ENCODE data around the gene TOR2A. TPM values are rescaled to one million over a fixed set of nuclear protein-coding genes. Genes with fewer than 3 reads are reported as not detected.

The TOR2A gene
- total RNA-seq, 1 donor, result 4.8 TPM

- DNase-seq (ENCODE audit: low read depth), result no peak
- no peak for TF ChIP-seq CTCF (IDR thresholded peaks at IDR 0.05; ENCODE audit: insufficient read depth, low read length)
- no peak overlapping the region for H3K4me3 ChIP-seq (ENCODE audit: low read depth, low read length)
These were observed 2.6 kb downstream of the TOR2A start for GRCh38 chr9:127732444-127732843.

GRCh38 chr9:127731938-127732337 lies 3.2 kb downstream of the TOR2A start:
- no peak for DNase-seq (ENCODE audit: low read depth)
- TF ChIP-seq CTCF (IDR thresholded peaks at IDR 0.05; ENCODE audit: insufficient read depth, low read length), result no peak

DNA sequence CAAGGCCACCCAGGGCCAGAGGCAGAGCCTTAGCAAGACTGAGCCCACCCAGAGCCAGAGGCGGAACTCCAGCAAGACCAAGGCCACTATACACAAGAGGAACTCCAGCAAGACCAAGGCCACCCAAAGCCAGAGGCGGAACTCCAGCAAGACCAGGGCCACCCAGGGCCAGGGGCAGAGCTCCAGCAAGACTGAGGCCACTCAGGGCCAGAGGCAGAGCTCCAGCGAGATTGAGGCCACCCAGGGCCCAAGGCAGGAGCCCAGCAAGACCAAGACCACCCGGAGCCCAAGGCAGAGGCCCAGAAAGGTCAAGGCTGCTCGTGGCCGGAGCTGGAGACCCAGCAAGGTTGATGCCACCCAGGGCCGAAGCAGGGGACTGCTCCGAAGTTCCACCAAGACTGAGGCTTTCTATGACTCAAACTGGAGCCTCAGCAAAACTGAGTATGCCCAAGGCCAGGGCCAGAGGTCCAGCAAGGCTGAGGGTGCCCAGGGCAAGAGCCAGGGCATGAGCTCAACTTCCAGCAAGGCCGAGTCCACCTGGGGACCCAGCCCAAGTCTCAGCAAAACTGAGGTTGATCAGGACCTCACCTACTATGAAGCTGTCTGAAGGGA lies 4.2 kb downstream of the TOR2A start:
- TF ChIP-seq CTCF (IDR thresholded peaks at IDR 0.05; ENCODE audit: insufficient read depth, low read length), result no peak
- H3K4me3 ChIP-seq (ENCODE audit: low read depth, low read length), result no peak overlapping the region
- no peak for DNase-seq (ENCODE audit: low read depth)

More at GRCh38 chr9:127731938-127732337, 3.2 kb downstream of the TOR2A start:
- H3K4me3 ChIP-seq (ENCODE audit: low read depth, low read length), result no peak overlapping the region

DNA sequence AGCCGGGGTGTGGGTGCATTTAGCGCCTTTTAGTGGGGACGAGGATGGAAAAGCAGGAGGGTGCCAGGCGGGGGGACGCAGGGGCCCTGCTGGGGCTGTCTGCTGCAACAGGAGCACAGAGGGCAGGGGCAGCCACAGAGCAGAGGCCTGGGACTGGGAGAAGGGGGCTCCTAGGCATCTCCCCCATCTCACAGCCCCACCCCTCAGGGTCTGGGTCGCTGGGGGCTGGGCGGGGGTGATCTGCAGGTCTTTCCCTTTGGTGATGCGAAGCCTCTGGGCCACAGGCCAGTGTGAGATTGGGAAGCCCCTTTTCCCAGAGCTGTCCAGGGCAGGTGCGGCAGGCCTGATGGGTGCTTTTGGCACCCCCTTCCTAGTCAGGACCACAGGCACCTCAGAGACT lies 4.8 kb downstream of the TOR2A start:
- no peak overlapping the region for H3K4me3 ChIP-seq (ENCODE audit: low read depth, low read length)
- DNase-seq (ENCODE audit: low read depth), result no peak
- no peak for TF ChIP-seq CTCF (IDR thresholded peaks at IDR 0.05; ENCODE audit: insufficient read depth, low read length)

GRCh38 chr9:127729522-127730256 lies 5.4 kb downstream of the TOR2A start:
- DNase-seq (ENCODE audit: low read depth), result no peak
- no peak for TF ChIP-seq CTCF (IDR thresholded peaks at IDR 0.05; ENCODE audit: insufficient read depth, low read length)
- no peak overlapping the region for H3K4me3 ChIP-seq (ENCODE audit: low read depth, low read length)

- no peak for TF ChIP-seq CTCF (IDR thresholded peaks at IDR 0.05; ENCODE audit: insufficient read depth, low read length)
- no peak for DNase-seq (ENCODE audit: low read depth)
These were observed 6.3 kb downstream of the TOR2A start for GRCh38 chr9:127728808-127729207.

More at GRCh38 chr9:127728808-127729207, 6.3 kb downstream of the TOR2A start:
- no peak overlapping the region for H3K4me3 ChIP-seq (ENCODE audit: low read depth, low read length)
